CD14-positive monocyte (primary cell): ENCODE data around the gene VPS8. TPM values are rescaled to one million over a fixed set of nuclear protein-coding genes. Genes with fewer than 3 reads are reported as not detected.

Experiments
- DNase-seq, 3 donors: peaks; one replicate each; pipeline ENCODE4 v3.0.0-alpha.2; 2011 to 2022
- H2AFZ ChIP-seq: 2 replicates; pipeline ENCODE4 v1.6.0; 2012; ENCODE audit warnings: mild to moderate bottlenecking, low read depth, low read length, inconsistent platforms; ENCODE audit not compliant: insufficient read depth, poor library complexity, severe bottlenecking
- H3K27ac ChIP-seq, 2 donors: 1 replicate in 1 of 2; 2 replicates in 1 of 2; pipeline ENCODE4 v1.5.1; 2012 to 2013; ENCODE audit warnings: low read length in 2 of 2, control low read depth in 1 of 2, inconsistent platforms in 1 of 2, low read depth in 1 of 2, mild to moderate bottlenecking in 1 of 2
- H3K27me3 ChIP-seq, 2 donors: one replicate each; pipeline versions ENCODE4 v1.6.0 to v1.6.1; 2011 to 2013; ENCODE audit warnings: low read length in 2 of 2; ENCODE audit not compliant: control insufficient read depth in 2 of 2, insufficient read depth in 2 of 2
- H3K36me3 ChIP-seq, 2 donors: replicated peaks in 1 of 2; 1 replicate in 1 of 2; 2 replicates in 1 of 2; pipeline versions ENCODE4 v1.5.1 to v1.6.1; 2012 to 2013; ENCODE audit warnings: low read length in 2 of 2, control low read depth in 1 of 2, inconsistent platforms in 1 of 2, mild to moderate bottlenecking in 1 of 2; ENCODE audit not compliant: insufficient read depth in 2 of 2, control insufficient read depth in 1 of 2
- H3K4me1 ChIP-seq, 2 donors: 1 replicate in 1 of 2; 2 replicates in 1 of 2; pipeline versions ENCODE4 v1.5.1 to v1.6.1; 2012 to 2013; ENCODE audit warnings: low read length in 2 of 2, control low read depth in 1 of 2, inconsistent platforms in 1 of 2, mild to moderate bottlenecking in 1 of 2, moderate library complexity in 1 of 2; ENCODE audit not compliant: insufficient read depth in 2 of 2, control insufficient read depth in 1 of 2
- H3K4me2 ChIP-seq: replicated peaks from 2 replicates; pipeline ENCODE3; 2012; ENCODE audit warnings: low read length, moderate library complexity, mild to moderate bottlenecking; ENCODE audit not compliant: poor library complexity, severe bottlenecking; ENCODE audit errors: extremely low read depth
- H3K4me3 ChIP-seq, 3 experiments: fragments of 200-600 bp in 1 of 3; sonication (generic) in 1 of 3; replicated peaks in 1 of 3; 1 replicate in 2 of 3; 2 replicates in 1 of 3; pipeline ENCODE4 v1.5.1; 2011 to 2013; ENCODE audit warnings: low read length in 3 of 3, mild to moderate bottlenecking in 3 of 3, control low read depth in 2 of 3, low read depth in 2 of 3, inconsistent platforms in 1 of 3, moderate library complexity in 1 of 3
- H3K79me2 ChIP-seq: 2 replicates; pipeline ENCODE4 v1.6.0; 2012; ENCODE audit warnings: mild to moderate bottlenecking, control low read depth, inconsistent platforms, low read length, moderate library complexity; ENCODE audit not compliant: insufficient read depth
- H3K9ac ChIP-seq: 2 replicates; pipeline ENCODE4 v1.6.0; 2017; ENCODE audit warnings: low read length, mild to moderate bottlenecking; ENCODE audit not compliant: insufficient read depth, poor library complexity, severe bottlenecking
- H3K9me3 ChIP-seq, 2 donors: replicated peaks in 1 of 2; 1 replicate in 1 of 2; 2 replicates in 1 of 2; pipeline versions ENCODE4 v1.5.1 to v1.6.1; 2012 to 2013; ENCODE audit warnings: low read length in 2 of 2, control low read depth in 1 of 2; ENCODE audit not compliant: control insufficient read depth in 1 of 2, insufficient read depth in 1 of 2
- H4K20me1 ChIP-seq: 2 replicates; pipeline ENCODE4 v1.6.0; 2012; ENCODE audit warnings: mild to moderate bottlenecking, low read length, control low read depth, moderate library complexity; ENCODE audit not compliant: insufficient read depth
- H3K27ac Mint-ChIP-seq, 7 donors: one replicate each; pipeline ENCODE4 v1.8.0; 2020; ENCODE audit warnings: mild to moderate bottlenecking in 7 of 7, mixed read lengths in 7 of 7, moderate library complexity in 6 of 7, inconsistent platforms in 2 of 7
- H3K27me3 Mint-ChIP-seq, 3 donors: one replicate each; pipeline ENCODE4 v1.8.0; 2021 to 2022; ENCODE audit warnings: low read depth in 3 of 3, mild to moderate bottlenecking in 3 of 3, mixed read lengths in 3 of 3, moderate library complexity in 3 of 3, inconsistent platforms in 1 of 3
- H3K36me3 Mint-ChIP-seq, 2 donors: one replicate each; pipeline ENCODE4 v1.8.0; 2020; ENCODE audit warnings: mixed read lengths in 2 of 2, inconsistent platforms in 1 of 2, mild to moderate bottlenecking in 1 of 2
- H3K4me1 Mint-ChIP-seq: one replicate; pipeline ENCODE4 v1.8.0; 2020; ENCODE audit warnings: mild to moderate bottlenecking, mixed read lengths
- H3K4me3 Mint-ChIP-seq, 2 donors: one replicate each; pipeline ENCODE4 v1.8.0; 2020; ENCODE audit warnings: mild to moderate bottlenecking in 2 of 2, mixed read lengths in 2 of 2, moderate library complexity in 1 of 2
- H3K9me3 Mint-ChIP-seq, 7 donors: one replicate each; pipeline ENCODE4 v1.8.0; 2020 to 2022; ENCODE audit warnings: mixed read lengths in 7 of 7, mild to moderate bottlenecking in 6 of 7, moderate library complexity in 6 of 7, inconsistent platforms in 2 of 7
- CTCF ChIP-seq: fragments of 200-600 bp; IDR thresholded peaks from one replicate; pipeline ENCODE4 v1.8.0; 2022; ENCODE audit warnings: antibody characterized with exemption, mild to moderate bottlenecking
- WGBS: methylation state at CpG from one replicate; pipeline ENCODE4 v1.1.5; 2013; ENCODE audit warnings: missing lambda C conversion rate; ENCODE audit not compliant: insufficient coverage; 5-methylcytosine and 5-hydroxymethylcytosine counted together
- intact Hi-C, 2 donors: fragments of 100-400 bp; cut with micrococcal nuclease; formaldehyde crosslinking; loops; one replicate each; pipeline versions ENCODE4 v1.15.0 to v1.15.1; 2023
- polyA plus RNA-seq, 3 donors: library from polyadenylated mRNA; depleted of rRNA in 1 of 3; unstranded in 2 of 3; stranded (reverse) in 1 of 3; fragments of 300-500 nt in 2 of 3; fragments of >200 nt in 1 of 3; fragmentation: Illumina TruSeq in 2 of 3; gene quantifications; 1 replicate in 2 of 3; 2 replicates in 1 of 3; pipeline ENCODE4 v1.2.3, GENCODE V29; 2012 to 2021

VPS8 gene
- polyA plus RNA-seq, 3 donors, result 22.0 to 42.3 (median 29.2) TPM

- WGBS, result 77% methylated on average over 2 of the region's 6 CpGs
- H3K9me3 ChIP-seq, result no peaks in the 10 kb centered on the region
Measured at GRCh38 chr3:184825121-184825820, 13.3 kb downstream of the VPS8 start.

GRCh38 chr3:184827572-184827971, 15.6 kb downstream of the VPS8 start:
- no peak overlapping the region for H3K4me3 ChIP-seq
- Mint-ChIP-seq H3K4me1 (peaks cover 4% of the 10 kb centered on the region), H3K36me3 (peaks cover 64 to 77% of the 10 kb centered on the region in 2 donors), H3K4me3 (no peak overlapping the region), H3K27me3 (no peaks in the 10 kb centered on the region), H3K27ac (no peak overlapping the region), H3K9me3 (peaks cover 0 to 4% (median 2%) of the 10 kb centered on the region in 7 donors)
- no peak for DNase-seq
- no peak overlapping the region for H3K4me2 ChIP-seq
- no peaks in the 10 kb centered on the region for H3K9me3 ChIP-seq
- TF ChIP-seq CTCF, result no peak
- no peak overlapping the region for H3K27ac ChIP-seq
- H3K4me1 ChIP-seq, result no peaks in the 10 kb centered on the region
- no peaks in the 10 kb centered on the region for H3K27me3 ChIP-seq
- no peak overlapping the region for H2AFZ ChIP-seq
- intact Hi-C loops, result no loop called here
- peaks cover 4% of the 10 kb centered on the region for H3K79me2 ChIP-seq
- no peak overlapping the region for H3K9ac ChIP-seq
- WGBS, result 100% methylated on average over 1 of the region's 2 CpGs
- H4K20me1 ChIP-seq, result peaks cover 24% of the 10 kb centered on the region
- peaks cover 63 to 86% of the 10 kb centered on the region in 2 donors for H3K36me3 ChIP-seq

More at GRCh38 chr3:184825121-184825820, 13.3 kb downstream of the VPS8 start:
- Histone ChIP-seq H3K36me3 (peaks cover 42 to 63% of the 10 kb centered on the region in 2 donors), H3K4me2 (no peak overlapping the region), H2AFZ (no peak overlapping the region), H3K9ac (no peak overlapping the region), H3K4me1 (no peaks in the 10 kb centered on the region), H3K27me3 (no peaks in the 10 kb centered on the region), H4K20me1 (peaks cover 26% of the 10 kb centered on the region), H3K27ac (no peak overlapping the region), H3K4me3 (no peak overlapping the region), H3K79me2 (peaks cover 4% of the 10 kb centered on the region)
- Mint-ChIP-seq H3K27ac (peak overlapping the region in 5 of 7 donors; percentile 13 to 72 (median 54)), H3K27me3 (no peaks in the 10 kb centered on the region), H3K9me3 (peaks cover 0 to under 1% (median 0%) of the 10 kb centered on the region in 7 donors), H3K4me1 (peaks cover 8% of the 10 kb centered on the region), H3K4me3 (no peak overlapping the region), H3K36me3 (peaks cover 44 to 54% of the 10 kb centered on the region in 2 donors)
- DNase-seq, result no peak
- TF ChIP-seq CTCF, result no peak
- intact Hi-C loops, result no loop called here
